ENCODE results near the gene TIMD4.

Gene TIMD4

GRCh38 chr5:156893517-156893916, 69.5 kb downstream of the TIMD4 start:
- Histone ChIP-seq H3K9me3 (ENCODE audit: control insufficient read depth, low read depth, low read length) (no peaks in the 10 kb centered on the region), H3K9ac (ENCODE audit: low read length) (no peak overlapping the region), H3K4me1 (ENCODE audit: control insufficient read depth, low read depth, low read length) (no peaks in the 10 kb centered on the region), H3K36me3 (ENCODE audit: control insufficient read depth, low read depth, low read length) (no peaks in the 10 kb centered on the region), H3K27ac (ENCODE audit: low read length) (no peak overlapping the region), H3K4me3 (ENCODE audit: low read length) (no peak overlapping the region), H3K27me3 (ENCODE audit: control insufficient read depth, insufficient read depth, low read length) (no peaks in the 10 kb centered on the region)

- Histone ChIP-seq H3K9ac (ENCODE audit: low read length) (no peak overlapping the region), H3K9me3 (ENCODE audit: control insufficient read depth, low read depth, low read length) (no peaks in the 10 kb centered on the region), H3K36me3 (ENCODE audit: control insufficient read depth, low read depth, low read length) (no peaks in the 10 kb centered on the region), H3K27me3 (ENCODE audit: control insufficient read depth, insufficient read depth, low read length) (no peaks in the 10 kb centered on the region), H3K27ac (ENCODE audit: low read length) (no peak overlapping the region), H3K4me1 (ENCODE audit: control insufficient read depth, low read depth, low read length) (no peaks in the 10 kb centered on the region), H3K4me3 (ENCODE audit: low read length) (no peak overlapping the region)
Measured at GRCh38 chr5:156892864-156893263, 70.2 kb downstream of the TIMD4 start.

- Histone ChIP-seq H3K27ac (ENCODE audit: low read length) (no peak overlapping the region), H3K4me3 (ENCODE audit: low read length) (no peak overlapping the region), H3K9ac (ENCODE audit: low read length) (no peak overlapping the region), H3K4me1 (ENCODE audit: control insufficient read depth, low read depth, low read length) (no peaks in the 10 kb centered on the region), H3K27me3 (ENCODE audit: control insufficient read depth, insufficient read depth, low read length) (no peaks in the 10 kb centered on the region), H3K9me3 (ENCODE audit: control insufficient read depth, low read depth, low read length) (no peaks in the 10 kb centered on the region), H3K36me3 (ENCODE audit: control insufficient read depth, low read depth, low read length) (no peaks in the 10 kb centered on the region)
Measured at GRCh38 chr5:156892223-156892622, 70.8 kb downstream of the TIMD4 start.

GRCh38 chr5:156888520-156888919, 74.5 kb downstream of the TIMD4 start:
- H3K27ac ChIP-seq (ENCODE audit: low read length), result no peak overlapping the region
- no peaks in the 10 kb centered on the region for H3K36me3 ChIP-seq (ENCODE audit: control insufficient read depth, low read depth, low read length)
- H3K4me1 ChIP-seq (ENCODE audit: control insufficient read depth, low read depth, low read length), result no peaks in the 10 kb centered on the region
- no peak overlapping the region for H3K9ac ChIP-seq (ENCODE audit: low read length)
- no peaks in the 10 kb centered on the region for H3K27me3 ChIP-seq (ENCODE audit: control insufficient read depth, insufficient read depth, low read length)
- H3K4me3 ChIP-seq (ENCODE audit: low read length), result no peak overlapping the region
- no peaks in the 10 kb centered on the region for H3K9me3 ChIP-seq (ENCODE audit: control insufficient read depth, low read depth, low read length)

- Histone ChIP-seq H3K4me1 (ENCODE audit: control insufficient read depth, low read depth, low read length) (no peaks in the 10 kb centered on the region), H3K36me3 (ENCODE audit: control insufficient read depth, low read depth, low read length) (no peaks in the 10 kb centered on the region), H3K9ac (ENCODE audit: low read length) (no peak overlapping the region), H3K4me3 (ENCODE audit: low read length) (no peak overlapping the region), H3K27ac (ENCODE audit: low read length) (no peak overlapping the region), H3K27me3 (ENCODE audit: control insufficient read depth, insufficient read depth, low read length) (no peaks in the 10 kb centered on the region), H3K9me3 (ENCODE audit: control insufficient read depth, low read depth, low read length) (no peaks in the 10 kb centered on the region)
Measured at GRCh38 chr5:156883316-156883875, 79.6 kb downstream of the TIMD4 start.

GRCh38 chr5:156879665-156880285, 83.3 kb downstream of the TIMD4 start:
- Histone ChIP-seq H3K9me3 (ENCODE audit: control insufficient read depth, low read depth, low read length) (no peaks in the 10 kb centered on the region), H3K9ac (ENCODE audit: low read length) (no peak overlapping the region), H3K36me3 (ENCODE audit: control insufficient read depth, low read depth, low read length) (no peaks in the 10 kb centered on the region), H3K27ac (ENCODE audit: low read length) (no peak overlapping the region), H3K4me1 (ENCODE audit: control insufficient read depth, low read depth, low read length) (no peaks in the 10 kb centered on the region), H3K27me3 (ENCODE audit: control insufficient read depth, insufficient read depth, low read length) (no peaks in the 10 kb centered on the region), H3K4me3 (ENCODE audit: low read length) (no peak overlapping the region)

GRCh38 chr5:156871212-156871611, 91.8 kb downstream of the TIMD4 start:
- no peaks in the 10 kb centered on the region for H3K9me3 ChIP-seq (ENCODE audit: control insufficient read depth, low read depth, low read length)
- H3K4me1 ChIP-seq (ENCODE audit: control insufficient read depth, low read depth, low read length), result no peaks in the 10 kb centered on the region
- H3K4me3 ChIP-seq (ENCODE audit: low read length), result no peak overlapping the region
- H3K27me3 ChIP-seq (ENCODE audit: control insufficient read depth, insufficient read depth, low read length), result no peaks in the 10 kb centered on the region
- H3K36me3 ChIP-seq (ENCODE audit: control insufficient read depth, low read depth, low read length), result no peaks in the 10 kb centered on the region
- H3K9ac ChIP-seq (ENCODE audit: low read length), result no peak overlapping the region
- H3K27ac ChIP-seq (ENCODE audit: low read length), result no peak overlapping the region

GRCh38 chr5:156870498-156870839, 92.6 kb downstream of the TIMD4 start:
- Histone ChIP-seq H3K36me3 (ENCODE audit: control insufficient read depth, low read depth, low read length) (no peaks in the 10 kb centered on the region), H3K9ac (ENCODE audit: low read length) (no peak overlapping the region), H3K4me1 (ENCODE audit: control insufficient read depth, low read depth, low read length) (no peaks in the 10 kb centered on the region), H3K9me3 (ENCODE audit: control insufficient read depth, low read depth, low read length) (no peaks in the 10 kb centered on the region), H3K4me3 (ENCODE audit: low read length) (no peak overlapping the region), H3K27ac (ENCODE audit: low read length) (no peak overlapping the region), H3K27me3 (ENCODE audit: control insufficient read depth, insufficient read depth, low read length) (no peaks in the 10 kb centered on the region)
